SU-DHL-6 (cell line): ENCODE data around the gene COX19.

ENCODE experiments used
- CTCF ChIP-seq: fragments of 200-600 bp; sonication (generic); IDR thresholded peaks from one replicate; pipeline ENCODE4 v1.5.1; 2017; ENCODE audit warnings: antibody characterized with exemption, mild to moderate bottlenecking, low read length, moderate library complexity; ENCODE audit not compliant: insufficient read depth, poor library complexity, severe bottlenecking
- EZH2phosphoT487 ChIP-seq: fragments of 200-600 bp; sonication (generic), shearing (Covaris generic); conservative IDR thresholded peaks from 2 replicates; pipeline ENCODE4 v1.6.1; 2018; ENCODE audit warnings: mild to moderate bottlenecking, antibody characterized with exemption, low read length, moderate library complexity, mixed read lengths

GRCh38 chr7:978416-979091 lies 3.2 kb upstream of the COX19 start:
- TF ChIP-seq CTCF, result no peak
- no peak for TF ChIP-seq EZH2phosphoT487
